NCI-H1092 (cell line): ENCODE results near the gene CEP126.
"Not testable (repeated sequence)": the region's sequence is repeated elsewhere in the genome, so short reads cannot be mapped to it uniquely, and the experiment has no call there.

Experiments
- DNase-seq: peaks from one replicate; lab custom pipeline; 2025; lab: John Stamatoyannopoulos, UW

Gene CEP126

DNA sequence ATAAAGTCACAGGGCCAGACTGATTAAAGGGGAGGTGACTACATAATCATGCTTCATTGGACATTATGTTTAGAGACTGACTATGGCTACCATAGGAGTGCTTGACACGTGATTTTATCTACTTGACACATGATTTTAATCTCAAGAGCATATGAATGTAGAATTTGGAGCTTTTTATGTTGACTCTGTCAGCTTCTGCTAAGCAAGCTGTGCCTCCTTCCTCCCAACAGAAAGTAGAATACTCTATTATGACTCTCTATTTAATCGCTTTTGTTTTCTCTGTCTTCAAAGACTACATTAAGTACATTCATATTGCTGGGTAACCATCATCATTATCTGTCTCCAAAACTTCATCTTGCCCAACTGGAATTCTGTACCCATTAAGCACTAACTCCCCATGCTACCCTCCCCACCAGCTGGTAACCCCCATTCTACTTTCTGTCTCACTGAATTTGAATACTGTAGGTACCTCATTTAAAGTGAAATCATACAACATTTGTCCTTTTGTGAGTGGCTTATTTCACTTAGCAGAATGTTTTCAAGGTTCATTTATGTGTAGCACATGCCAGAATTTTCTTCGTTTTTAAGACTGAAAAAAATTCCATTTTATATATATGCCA is 26.2 kb downstream of the CEP126 start:
- DNase-seq, result no peak

DNA sequence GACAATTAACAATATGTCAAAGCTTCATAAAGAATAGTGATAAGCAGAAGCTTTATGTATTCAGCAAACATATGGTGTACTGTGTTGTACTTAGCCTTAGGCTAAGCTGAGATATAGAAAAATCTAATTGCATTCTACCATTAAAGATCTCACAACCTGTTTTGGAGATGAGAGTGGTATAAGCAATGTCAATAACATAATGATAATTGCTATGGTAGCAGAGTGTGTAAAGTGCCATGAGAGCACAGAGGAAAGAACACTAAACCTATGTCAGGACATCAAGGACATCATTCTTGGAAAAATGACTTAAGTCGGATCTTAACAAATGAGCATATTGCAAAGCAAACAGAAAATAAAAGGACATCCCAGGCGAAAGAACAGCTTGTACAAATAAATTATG is 30.1 kb downstream of the CEP126 start:
- no peak for DNase-seq

DNA sequence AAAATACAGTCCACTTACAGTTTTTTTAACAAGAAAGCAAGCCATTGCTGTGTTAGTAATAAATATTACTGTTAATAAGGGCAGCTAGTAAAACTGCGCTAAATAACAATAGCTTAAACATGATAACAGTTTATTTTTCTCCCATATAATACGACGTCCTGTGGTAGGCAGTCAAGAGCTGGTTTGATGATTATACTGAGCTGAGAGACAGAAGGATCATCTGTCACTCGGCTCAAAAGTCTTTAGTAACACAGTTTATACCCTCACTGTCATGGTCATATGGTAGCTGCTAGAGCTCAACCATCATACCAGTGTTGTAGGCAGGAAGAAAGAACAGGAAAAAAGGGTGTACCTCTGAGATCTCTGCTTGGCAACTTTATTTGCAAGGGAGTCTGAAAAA is 30.6 kb downstream of the CEP126 start:
- DNase-seq, result no peak

DNA sequence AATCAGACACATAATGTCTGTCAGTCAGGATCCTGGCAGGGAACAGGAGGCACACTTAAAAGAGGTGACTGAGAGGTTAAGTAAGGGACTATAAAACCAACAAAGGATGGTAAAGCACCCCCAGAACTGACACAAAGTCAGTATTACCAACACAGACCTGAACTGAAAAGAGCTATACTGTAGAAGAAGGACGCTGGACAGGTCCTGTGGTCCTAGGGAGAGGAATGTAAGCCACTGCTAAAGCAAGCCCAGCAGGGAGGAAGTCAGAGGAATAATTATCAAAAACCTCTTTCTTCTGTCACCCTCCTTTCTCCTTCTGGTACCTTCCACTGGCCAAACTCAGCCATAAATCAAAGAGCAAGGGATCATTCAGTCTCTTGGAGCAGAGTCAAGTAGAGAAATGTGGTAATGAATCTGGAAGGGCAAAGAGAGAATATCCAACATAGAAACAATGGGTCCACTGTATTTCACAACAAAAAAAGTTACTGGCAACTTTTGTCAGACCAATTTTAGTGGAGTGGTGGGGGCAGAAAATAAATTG is 34.9 kb downstream of the CEP126 start:
- DNase-seq, result no peak

DNA sequence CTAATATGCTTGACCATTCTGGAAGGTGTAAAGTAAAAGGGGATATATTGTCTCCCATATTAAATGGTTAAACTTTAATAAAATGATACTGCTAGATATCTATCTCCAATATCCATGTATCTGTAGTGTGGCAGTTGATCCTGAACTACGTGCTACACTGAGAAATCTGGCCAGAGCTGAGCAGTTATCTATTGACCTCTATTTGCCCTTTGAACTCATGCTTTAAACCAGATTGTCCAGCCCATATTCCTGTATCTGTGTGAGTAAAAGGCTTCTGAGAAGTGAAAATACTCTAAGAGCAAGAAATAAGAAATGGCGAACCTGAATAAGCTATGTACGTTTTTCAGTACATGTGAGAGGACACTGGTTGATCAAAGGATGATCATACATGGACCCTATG is 40.5 kb downstream of the CEP126 start:
- DNase-seq, result no peak

DNA sequence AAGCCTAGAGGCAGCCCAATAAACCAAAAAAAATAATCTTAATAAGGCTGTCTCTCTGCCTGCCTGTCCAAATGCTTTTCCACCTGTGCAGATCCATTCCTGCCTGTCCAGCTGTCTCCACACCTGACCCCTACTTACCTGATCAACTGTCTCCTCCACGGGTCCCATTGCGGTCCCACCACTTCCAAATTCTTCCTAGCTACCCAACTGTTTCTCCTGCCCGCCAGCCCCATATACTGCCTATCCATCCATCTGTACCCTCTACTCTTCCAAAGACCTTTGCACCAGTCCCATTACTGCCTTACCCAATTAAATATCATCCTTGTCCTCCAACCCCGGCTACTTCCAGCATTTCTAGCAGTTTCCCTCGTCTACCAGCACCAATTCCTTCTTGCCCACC is 40.9 kb downstream of the CEP126 start:
- DNase-seq, result no peak

DNA sequence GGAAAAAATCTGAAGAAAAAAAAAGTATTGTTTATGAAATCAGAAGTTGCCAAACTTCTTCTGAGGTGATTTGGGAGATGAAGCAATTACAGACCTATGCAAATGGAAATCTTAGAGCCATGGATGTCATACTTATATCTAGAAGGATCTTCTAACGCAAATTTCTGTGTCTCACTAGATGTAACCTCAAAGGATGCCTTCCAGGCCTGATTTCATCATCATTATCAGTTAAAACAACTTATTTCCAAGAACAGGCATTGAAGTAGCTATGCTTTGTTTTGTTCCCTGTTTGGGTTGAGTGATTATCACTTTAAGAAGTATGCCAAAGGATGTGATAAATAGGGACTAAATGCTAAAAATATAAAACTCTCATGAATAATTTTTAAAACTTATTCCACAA is 45.4 kb downstream of the CEP126 start:
- no peak for DNase-seq

DNA sequence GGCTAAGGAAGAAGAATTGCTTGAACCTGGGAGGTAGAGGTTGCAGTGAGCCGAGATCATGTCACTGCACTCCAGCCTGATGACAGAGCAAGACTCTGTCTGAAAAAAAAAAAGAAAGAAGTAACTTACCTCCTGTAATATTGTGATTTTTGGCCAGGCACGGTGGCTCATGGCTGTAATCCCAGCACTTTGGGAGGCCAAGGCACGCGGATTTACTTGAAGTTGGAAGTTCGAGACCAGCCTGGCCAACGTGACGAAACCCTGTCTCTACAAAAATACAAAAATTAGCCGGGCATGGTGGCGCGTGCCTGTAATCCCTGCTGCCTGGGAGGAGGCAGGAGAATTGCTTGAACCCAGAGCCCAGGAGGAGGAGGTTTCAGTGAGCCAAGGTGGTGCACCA is 49.4 kb downstream of the CEP126 start:
- not testable (repeated sequence) for DNase-seq

DNA sequence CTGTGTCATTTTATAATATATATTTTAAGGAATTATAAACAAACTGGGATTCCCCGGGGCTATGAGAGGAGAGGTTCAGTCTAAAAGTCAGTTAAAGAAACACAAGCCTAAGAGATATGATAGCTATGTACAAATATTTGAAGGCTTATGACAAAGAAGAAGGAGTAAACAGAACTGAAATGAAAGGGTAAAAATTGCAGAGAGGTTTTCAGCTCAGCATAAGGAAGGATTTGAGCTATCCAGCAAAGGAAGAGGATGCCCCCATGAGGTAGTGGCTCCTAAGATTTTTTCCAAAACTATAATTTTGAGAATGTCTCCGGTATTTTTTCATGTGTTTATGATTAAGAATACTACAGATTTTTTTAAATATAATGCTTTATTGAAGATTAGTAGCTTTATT is 59.4 kb downstream of the CEP126 start:
- no peak for DNase-seq

DNA sequence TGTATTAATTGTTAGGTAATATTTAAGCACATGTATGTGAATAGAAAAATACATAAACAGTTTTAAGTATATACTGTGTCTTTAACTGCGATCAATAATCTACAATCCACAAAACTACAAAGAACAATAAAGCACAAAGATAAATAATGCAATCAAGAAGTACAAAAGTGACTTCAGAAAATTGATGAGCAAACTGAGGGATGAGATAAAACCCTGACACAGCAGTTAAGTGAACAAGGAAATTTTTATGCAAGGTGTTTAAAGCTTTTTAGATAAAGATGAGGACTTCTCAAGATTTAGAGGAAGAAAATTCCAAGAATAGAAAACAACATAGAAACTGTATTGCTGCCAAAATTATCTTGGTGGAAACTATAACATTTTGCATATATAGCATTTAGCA is 60.0 kb downstream of the CEP126 start:
- DNase-seq, result no peak

DNA sequence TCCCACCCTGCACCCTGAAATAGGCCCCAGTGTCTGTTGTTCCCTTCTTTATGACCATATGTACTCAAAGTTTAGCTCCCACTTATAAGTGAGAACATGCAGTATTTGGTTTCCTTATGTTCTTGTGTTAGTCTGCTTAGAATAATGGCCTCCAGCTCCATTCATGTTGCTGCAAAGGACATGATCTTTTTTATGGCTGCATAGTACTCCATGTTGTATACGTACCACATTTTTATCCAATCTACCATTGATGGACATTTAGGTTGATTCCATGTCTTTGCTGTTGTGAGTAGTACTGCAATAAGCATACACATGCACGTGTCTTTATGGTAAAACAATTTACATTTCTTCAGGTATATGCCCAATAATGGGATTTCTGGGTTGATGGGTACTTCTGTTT is 60.9 kb downstream of the CEP126 start:
- no peak for DNase-seq

DNA sequence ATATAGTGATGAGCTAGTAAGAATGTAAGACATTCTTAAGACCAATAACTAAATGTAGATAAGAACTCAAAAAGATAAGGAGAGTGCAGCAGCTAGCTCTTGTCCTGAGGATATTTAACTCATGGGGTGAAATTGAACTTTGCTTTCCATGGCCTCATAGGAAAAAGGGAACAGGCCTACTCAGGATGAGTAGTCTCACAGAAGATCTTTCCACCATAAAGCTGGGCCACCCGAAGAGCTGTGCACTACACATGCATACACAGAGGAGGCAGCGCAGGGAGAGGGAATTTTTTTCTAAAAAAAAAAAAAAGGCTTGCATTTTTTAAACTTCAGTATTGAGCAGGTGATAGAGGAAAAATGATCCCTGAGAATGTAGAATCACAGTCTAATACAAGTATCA is 72.6 kb downstream of the CEP126 start:
- no peak for DNase-seq

DNA sequence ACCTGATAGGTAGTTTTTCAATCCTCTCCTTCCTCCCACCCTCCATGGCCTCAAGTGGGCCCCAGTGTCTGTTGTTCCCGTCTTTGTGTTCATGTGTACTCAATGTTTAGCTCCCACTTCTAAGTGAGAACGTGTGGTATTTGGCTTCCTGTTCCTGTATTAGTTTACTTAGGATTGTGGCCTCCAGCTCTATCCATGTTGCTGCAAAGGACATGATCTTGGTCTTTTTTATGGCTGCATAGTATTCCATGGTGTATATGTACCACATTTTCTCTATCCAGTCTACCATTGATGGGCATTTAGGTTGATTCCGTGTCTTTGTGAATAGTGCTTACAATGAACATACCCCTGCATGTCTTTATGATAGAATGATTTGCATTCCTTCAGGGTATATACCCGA is 78.4 kb downstream of the CEP126 start:
- DNase-seq, result no peak

DNA sequence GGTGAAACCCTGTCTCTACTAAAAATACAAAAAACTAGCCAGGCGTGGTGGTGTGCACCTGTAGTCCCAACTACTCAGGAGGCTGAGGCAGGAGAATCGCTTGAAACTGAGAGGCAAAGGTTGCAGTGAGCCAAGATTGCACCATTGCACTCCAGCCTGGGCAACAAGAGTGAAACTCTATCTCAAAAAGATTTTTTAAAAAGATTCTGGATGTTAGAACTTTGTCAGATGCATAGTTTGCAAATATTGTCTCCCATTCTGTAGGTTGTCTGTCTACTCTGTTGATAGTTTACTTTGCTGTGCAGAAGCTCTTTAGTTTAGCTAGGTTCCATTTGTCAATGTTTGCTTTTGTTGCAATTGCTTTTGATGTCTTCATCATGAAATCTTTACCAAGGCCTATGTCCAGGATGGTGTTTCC is 79.3 kb downstream of the CEP126 start:
- DNase-seq, result not testable (repeated sequence)

DNA sequence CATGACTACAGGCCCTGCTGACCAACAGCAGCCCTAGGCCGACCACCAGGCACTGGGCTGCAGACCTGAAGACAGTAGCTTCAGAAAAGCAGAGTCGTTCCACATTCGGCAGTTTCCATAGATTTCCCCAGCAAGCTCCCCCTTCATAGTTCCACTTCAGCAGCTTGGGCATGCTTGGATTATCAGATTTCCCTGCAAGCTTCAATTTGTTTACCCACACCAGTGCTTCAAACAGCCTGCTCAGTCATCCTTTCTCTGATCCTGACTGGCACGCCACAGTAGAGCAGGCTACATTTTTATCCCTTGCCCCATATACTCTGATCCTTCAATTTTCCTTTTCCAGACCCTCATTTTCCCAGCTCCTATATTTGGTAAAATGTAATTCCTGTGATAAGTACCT is 81.3 kb downstream of the CEP126 start:
- no peak for DNase-seq

DNA sequence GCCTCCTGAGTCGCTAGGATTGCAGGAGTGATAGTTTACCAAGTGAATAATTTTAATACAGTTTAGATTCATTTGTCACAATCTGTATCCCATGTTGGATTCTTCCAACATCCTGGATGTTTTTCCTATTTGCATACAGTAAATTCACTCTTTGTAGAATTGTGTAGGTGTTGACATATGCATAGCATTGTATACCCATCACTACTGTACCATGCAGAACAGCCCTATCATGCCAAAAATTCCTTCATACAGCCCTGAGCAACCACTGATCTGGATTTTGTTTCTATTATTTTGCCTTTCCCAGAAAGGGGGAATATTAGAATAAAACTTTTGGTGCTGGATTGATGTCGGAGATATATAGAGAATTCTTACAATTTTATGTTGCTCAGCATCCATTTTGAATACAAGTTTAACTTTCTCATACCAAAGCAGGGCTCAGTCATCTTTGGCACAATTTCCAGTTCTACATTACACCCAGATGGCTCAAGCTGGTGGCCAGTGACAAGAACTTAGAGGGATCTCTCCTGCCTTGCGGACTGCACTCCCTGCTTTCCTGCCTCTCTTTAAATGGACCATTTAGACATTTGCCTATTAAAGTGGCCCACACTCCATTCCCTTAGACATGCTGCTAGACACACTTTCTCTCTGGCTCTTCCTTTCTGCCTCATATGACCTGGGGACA is 87.0 kb downstream of the CEP126 start:
- DNase-seq, result no peak

DNA sequence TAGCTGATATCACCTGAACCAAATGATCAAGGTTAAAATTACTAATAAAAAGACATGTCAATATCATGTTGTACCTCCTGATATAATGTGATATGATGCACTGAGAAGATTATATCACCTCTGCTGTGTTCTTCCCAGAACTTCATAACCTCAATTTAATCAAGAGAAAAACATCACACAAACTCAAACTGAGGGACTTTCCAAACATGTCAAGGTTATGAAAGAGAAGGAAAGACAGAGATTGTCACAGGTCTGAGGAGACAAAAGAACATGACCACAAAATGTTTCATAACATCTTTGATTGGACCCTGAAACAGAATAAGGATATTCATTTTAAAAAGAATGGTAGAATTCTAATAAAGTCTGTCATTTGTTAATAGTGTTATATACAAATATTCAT is 89.4 kb downstream of the CEP126 start:
- no peak for DNase-seq

DNA sequence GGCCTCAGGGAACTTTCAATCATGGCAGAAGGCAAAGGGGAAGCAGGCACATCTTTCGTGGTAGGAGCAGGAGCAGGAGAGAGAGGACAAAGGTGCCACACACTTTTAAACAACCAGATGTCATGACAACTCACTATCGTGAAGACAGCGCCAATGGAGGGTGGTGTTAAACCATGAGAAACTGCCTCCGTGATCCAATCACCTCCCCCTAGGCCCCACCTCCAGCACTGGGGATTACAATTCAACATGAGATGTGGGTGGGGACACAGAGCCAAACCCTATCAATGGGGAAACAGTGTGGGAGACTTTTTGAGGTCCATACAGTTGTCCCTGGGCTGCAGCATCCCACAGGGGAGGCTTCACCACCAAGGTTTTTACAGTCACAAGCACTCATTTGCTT is 90.5 kb downstream of the CEP126 start:
- no peak for DNase-seq

DNA sequence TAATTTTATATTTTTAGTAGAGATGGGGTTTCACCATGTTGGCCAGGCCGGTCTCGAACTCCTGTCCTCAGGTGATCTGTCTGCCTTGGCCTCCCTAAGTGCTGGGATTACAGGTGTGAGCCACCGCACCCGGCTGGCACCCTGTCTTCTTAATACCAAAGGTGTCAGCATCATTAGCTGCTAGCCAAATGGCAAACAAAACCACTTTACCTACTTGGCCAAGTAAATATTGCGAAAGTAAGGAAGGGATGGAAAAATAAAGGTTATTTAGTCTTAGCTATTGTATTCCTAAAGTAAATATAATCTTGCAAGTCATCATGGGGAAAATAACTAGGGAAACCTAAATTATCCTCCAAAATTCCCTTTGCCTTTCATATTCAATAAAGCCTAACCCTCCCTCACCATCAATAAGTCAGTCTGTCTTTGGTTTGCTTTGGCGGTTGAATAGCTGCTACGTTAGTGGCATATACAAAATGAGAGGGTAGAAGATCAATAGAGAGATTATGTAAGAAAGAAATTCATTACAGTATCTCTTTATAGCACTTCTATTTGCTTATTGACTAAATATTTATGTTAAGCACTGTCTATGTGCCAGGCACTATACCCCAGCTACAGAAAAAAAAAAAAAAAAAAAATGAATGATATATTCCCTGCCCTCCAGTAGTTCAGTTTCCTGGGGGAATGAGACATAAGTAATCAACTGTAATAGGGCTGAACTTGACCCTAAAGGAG is 92.2 kb downstream of the CEP126 start:
- no peak for DNase-seq

DNA sequence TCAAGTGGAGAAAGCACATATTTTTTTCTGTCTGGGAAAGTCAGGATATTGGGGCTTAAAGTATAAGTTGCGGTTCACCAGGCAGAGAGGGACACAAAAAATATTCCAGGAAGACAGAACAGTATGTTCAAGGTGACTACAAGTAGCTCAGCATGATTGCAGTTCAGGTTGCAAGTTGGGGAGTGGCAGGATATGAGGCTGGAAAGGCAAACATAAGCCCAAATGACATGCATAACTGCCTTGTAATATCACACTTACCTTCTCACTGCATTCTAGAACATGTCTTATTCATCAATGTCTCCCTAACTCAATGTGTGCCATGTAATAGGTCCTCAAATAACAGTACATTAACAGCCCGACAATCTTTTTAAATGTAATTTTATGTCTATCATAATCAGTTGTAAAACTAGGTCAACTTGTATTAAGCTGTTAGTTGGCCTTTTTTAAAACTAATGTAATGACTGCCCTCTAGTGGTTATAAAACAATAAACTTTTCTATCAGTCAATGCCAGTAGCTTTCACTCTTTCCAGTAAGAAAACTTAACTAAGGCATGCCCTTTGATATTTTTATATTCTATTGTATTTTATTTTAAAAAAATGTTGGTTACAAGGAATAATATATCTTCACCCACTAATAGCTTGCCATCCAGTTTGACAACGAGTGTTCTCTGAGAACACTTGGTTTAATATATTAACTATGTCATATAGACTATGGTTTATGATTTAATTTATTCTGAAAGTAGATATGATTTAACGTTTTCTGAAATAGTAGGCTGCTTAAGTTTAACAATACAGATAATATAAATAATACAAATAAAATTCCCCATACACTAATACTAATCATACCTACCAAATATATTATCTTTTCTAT is 93.0 kb downstream of the CEP126 start:
- DNase-seq, result no peak

DNA sequence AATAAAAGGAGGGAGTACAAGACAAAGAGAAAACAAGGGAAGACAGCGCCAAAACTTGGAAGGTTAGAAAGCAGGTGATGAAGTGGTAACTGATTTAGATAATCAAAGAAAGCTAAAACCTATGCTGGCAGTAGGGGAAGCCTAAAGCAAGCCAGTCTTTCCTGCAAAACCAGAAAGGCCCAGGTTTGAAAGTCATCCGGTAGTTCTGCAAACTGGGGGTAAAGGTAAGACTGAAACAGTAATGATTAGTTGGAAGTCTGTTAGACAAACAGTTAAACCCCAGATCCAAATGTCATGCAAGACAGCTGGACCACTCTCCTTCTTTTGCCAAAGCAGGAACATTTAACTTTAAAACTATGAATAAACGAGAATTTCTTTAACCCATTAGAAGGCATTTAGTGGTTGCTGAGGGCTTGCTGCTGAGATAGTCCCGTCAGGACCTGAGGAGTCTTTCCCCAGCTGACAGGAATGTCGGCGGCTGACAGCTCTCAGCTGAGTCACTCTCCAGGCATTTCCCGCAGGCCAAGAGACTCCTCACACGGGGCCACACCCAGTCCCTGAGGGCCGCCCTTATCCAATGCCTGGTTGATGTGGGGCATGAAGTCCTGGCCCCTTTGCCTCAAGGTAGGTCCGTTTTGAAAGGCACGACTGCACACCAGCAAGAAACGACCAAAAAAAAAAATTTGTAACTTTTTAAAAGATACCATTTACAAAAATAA is 96.1 kb downstream of the CEP126 start:
- no peak for DNase-seq

DNA sequence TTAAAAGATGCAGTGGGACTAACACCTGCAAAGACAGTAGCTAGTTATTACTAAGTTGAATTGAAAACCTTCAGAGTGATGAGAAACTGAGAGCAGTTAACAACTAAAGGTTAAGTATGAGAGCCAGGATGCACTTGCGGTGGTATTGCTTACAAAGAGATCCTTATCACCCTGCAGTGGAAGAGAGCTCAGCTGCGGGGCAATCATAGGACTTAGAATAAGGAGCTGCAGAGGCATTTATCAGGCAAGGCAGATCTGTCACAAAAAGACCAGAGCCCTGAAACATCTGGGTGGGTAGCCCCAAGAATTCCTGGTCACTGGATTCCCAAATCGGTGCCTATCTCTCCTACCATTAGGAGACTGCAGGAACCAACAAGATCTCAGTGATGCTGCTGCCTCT is 98.1 kb downstream of the CEP126 start:
- no peak for DNase-seq
